Keratinocyte (primary cell): Measurements from ENCODE around the gene ALDH9A1. TPM values are rescaled to one million over a fixed set of nuclear protein-coding genes. Genes with fewer than 3 reads are reported as not detected.
"Not testable (repeated sequence)": the region's sequence is repeated elsewhere in the genome, so short reads cannot be mapped to it uniquely, and the experiment has no call there.

Source experiments
- DNase-seq: peaks from one replicate; pipeline ENCODE4 v3.0.0-alpha.2; 2011; ENCODE audit warnings: low read depth, missing footprints, low spot score
- FAIRE-seq: peaks from 2 replicates; lab custom pipeline; 2011; peaks lifted over from hg19 to GRCh38; lab: Jason Lieb, UNC
- H2AFZ ChIP-seq: 2 replicates; pipeline ENCODE4 v1.6.0; 2012; ENCODE audit warnings: low read length, control low read depth, inconsistent platforms; ENCODE audit not compliant: control insufficient read depth
- H3K27ac ChIP-seq: 2 replicates; pipeline ENCODE4 v1.5.1; 2011; ENCODE audit warnings: low read length; ENCODE audit not compliant: control insufficient read depth, insufficient read depth
- H3K27me3 ChIP-seq: 3 replicates; pipeline ENCODE4 v1.6.0; 2011; ENCODE audit warnings: low read length; ENCODE audit not compliant: control insufficient read depth, insufficient read depth; ENCODE audit errors: extremely low read depth
- H3K36me3 ChIP-seq, 2 experiments: 2 replicates in 1 of 2; 3 replicates in 1 of 2; pipeline ENCODE4 v1.5.1; 2011; ENCODE audit warnings: low read length in 2 of 2, mild to moderate bottlenecking in 1 of 2; ENCODE audit not compliant: control insufficient read depth in 2 of 2, insufficient read depth in 2 of 2; ENCODE audit errors: extremely low read depth in 1 of 2
- H3K4me1 ChIP-seq: 3 replicates; pipeline ENCODE4 v1.5.1; 2011; ENCODE audit warnings: low read length; ENCODE audit not compliant: control insufficient read depth, insufficient read depth; ENCODE audit errors: extremely low read depth
- H3K4me2 ChIP-seq: 3 replicates; pipeline ENCODE4 v1.6.0; 2011; ENCODE audit warnings: low read depth, low read length; ENCODE audit not compliant: control insufficient read depth, insufficient read depth; ENCODE audit errors: extremely low read depth
- H3K4me3 ChIP-seq, 3 experiments: fragments of 200-600 bp in 1 of 3; sonication (generic) in 1 of 3; 2 replicates in 2 of 3; 3 replicates in 1 of 3; pipeline ENCODE4 v1.5.1; 2011 to 2016; ENCODE audit warnings: low read length in 3 of 3, mild to moderate bottlenecking in 3 of 3, control low read depth in 2 of 3, inconsistent platforms in 1 of 3, low read depth in 1 of 3, mixed read lengths in 1 of 3, mixed run types in 1 of 3, moderate library complexity in 1 of 3; ENCODE audit not compliant: control insufficient read depth in 2 of 3, insufficient read depth in 2 of 3; ENCODE audit errors: extremely low read depth in 1 of 3
- H3K79me2 ChIP-seq: 2 replicates; pipeline ENCODE4 v1.6.0; 2012; ENCODE audit warnings: low read length; ENCODE audit not compliant: control insufficient read depth, insufficient read depth
- H3K9ac ChIP-seq: 3 replicates; pipeline ENCODE4 v1.6.0; 2011; ENCODE audit warnings: low read length; ENCODE audit not compliant: control insufficient read depth, insufficient read depth; ENCODE audit errors: extremely low read depth
- H3K9me1 ChIP-seq: 3 replicates; pipeline ENCODE4 v1.6.0; 2011; ENCODE audit warnings: low read length; ENCODE audit not compliant: control insufficient read depth, insufficient read depth; ENCODE audit errors: extremely low read depth
- H3K9me3 ChIP-seq: 2 replicates; pipeline ENCODE4 v1.5.1; 2012; ENCODE audit warnings: low read depth, low read length; ENCODE audit not compliant: control insufficient read depth
- H4K20me1 ChIP-seq: 3 replicates; pipeline ENCODE4 v1.6.0; 2011; ENCODE audit warnings: low read length; ENCODE audit not compliant: control insufficient read depth, insufficient read depth; ENCODE audit errors: extremely low read depth
- EZH2 ChIP-seq: IDR thresholded peaks from one replicate; pipeline ENCODE4 v1.6.1; 2012; ENCODE audit warnings: inconsistent platforms, mild to moderate bottlenecking, low read length, moderate library complexity
- dilution Hi-C: fragments of 300-500 bp; cut with MboI; formaldehyde crosslinking; loops from one replicate; pipeline ENCODE4 v1.7.0; 2020; ENCODE audit warnings: low sequenced_read_pairs; ENCODE audit not compliant: extremely low pct_ligation_motif_present
- polyA plus RNA-seq, 5 experiments: library from polyadenylated mRNA; depleted of rRNA in 3 of 5; stranded (reverse) in 3 of 5; stranded (forward) in 1 of 5; unstranded in 1 of 5; fragments of >200 nt; gene quantifications; 1 replicate in 1 of 5; 2 replicates in 3 of 5; 3 replicates in 1 of 5; pipeline versions ENCODE4 v1.2.1 to v1.2.3, GENCODE V29; 2011 to 2012; ENCODE audit warnings: missing spikeins in 2 of 5, low read depth in 1 of 5, low replicate concordance in 1 of 5
- TF ChIP-seq, protein P1 (sequence below), 3 experiments: IDR thresholded peaks in 1 of 3; conservative IDR thresholded peaks in 1 of 3; optimal IDR thresholded peaks in 1 of 3; 2 replicates in 2 of 3; 3 replicates in 1 of 3; pipeline versions ENCODE3 to v1.5.1; 2011; ENCODE audit warnings: low read length in 3 of 3, mild to moderate bottlenecking in 3 of 3, moderate library complexity in 2 of 3, control low read depth in 1 of 3, inconsistent platforms in 1 of 3; ENCODE audit not compliant: insufficient read depth in 2 of 3; ENCODE audit errors: extremely low read depth in 1 of 3

ALDH9A1 gene
- polyA plus RNA-seq, 1 donor (not counting 4 experiments of a cell fraction or from before 2014, with no cell fraction given), result 77.4 TPM

DNA sequence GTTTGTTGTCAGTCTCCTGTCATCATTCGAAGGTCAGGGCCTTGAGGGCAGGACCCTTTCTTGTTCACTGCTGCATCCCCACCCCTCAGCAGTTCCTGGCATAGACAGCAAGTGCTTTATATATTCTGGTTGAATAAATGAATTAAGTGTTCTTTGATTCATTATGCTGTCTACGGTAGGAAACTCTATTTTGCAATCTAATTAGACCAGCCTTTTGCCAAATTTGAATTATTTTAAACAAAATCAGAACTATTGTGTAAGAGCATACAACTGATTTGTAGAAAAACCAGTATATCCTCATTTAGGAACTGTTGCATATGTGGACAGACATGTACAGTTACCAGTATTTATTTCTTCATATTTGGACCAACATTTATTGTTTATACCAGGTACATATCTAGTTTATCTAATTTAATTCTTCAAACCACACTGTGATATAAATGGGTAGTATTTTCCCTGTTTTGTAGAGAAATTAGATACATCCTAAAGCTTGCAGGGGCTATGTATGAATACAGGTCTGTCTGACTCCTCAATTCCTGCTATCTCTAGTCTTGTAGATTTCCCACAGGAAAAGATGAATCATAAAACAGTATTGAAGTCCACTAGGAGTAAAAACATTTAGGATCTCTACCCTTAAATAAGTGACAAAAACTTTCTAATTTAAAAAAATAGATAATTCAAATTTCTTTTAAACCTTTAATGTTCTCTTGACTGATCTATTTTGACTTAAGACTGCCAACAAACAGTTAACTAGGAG, 57.0 kb downstream of the ALDH9A1 start:
- Histone ChIP-seq H3K27me3 (no peaks in the 10 kb centered on the region), H3K79me2 (peaks cover 11% of the 10 kb centered on the region), H3K4me2 (no peak overlapping the region), H3K4me1 (peaks cover 20% of the 10 kb centered on the region), H3K4me3 (no peak overlapping the region), H4K20me1 (peaks cover 2% of the 10 kb centered on the region), H3K27ac (no peak overlapping the region), H3K9ac (no peak overlapping the region), H3K36me3 (peaks cover 3 to 7% of the 10 kb centered on the region in 2 experiments), H3K9me1 (peaks cover 3% of the 10 kb centered on the region), H2AFZ (no peak overlapping the region), H3K9me3 (no peaks in the 10 kb centered on the region)
- TF ChIP-seq, protein P1, sequence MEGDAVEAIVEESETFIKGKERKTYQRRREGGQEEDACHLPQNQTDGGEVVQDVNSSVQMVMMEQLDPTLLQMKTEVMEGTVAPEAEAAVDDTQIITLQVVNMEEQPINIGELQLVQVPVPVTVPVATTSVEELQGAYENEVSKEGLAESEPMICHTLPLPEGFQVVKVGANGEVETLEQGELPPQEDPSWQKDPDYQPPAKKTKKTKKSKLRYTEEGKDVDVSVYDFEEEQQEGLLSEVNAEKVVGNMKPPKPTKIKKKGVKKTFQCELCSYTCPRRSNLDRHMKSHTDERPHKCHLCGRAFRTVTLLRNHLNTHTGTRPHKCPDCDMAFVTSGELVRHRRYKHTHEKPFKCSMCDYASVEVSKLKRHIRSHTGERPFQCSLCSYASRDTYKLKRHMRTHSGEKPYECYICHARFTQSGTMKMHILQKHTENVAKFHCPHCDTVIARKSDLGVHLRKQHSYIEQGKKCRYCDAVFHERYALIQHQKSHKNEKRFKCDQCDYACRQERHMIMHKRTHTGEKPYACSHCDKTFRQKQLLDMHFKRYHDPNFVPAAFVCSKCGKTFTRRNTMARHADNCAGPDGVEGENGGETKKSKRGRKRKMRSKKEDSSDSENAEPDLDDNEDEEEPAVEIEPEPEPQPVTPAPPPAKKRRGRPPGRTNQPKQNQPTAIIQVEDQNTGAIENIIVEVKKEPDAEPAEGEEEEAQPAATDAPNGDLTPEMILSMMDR (optimal IDR thresholded peaks at IDR 0.05 in 1 of 3, IDR thresholded peaks at IDR 0.05 in 1 of 3, conservative IDR thresholded peaks at IDR 0.05 in 1 of 3; ENCODE audit: extremely low read depth in 1 of 3, insufficient read depth in 2 of 3, low read length in 3 of 3), result no peak
- dilution Hi-C loops, result no loop called here
- DNase-seq, result no peak
- FAIRE-seq, result no peak

DNA sequence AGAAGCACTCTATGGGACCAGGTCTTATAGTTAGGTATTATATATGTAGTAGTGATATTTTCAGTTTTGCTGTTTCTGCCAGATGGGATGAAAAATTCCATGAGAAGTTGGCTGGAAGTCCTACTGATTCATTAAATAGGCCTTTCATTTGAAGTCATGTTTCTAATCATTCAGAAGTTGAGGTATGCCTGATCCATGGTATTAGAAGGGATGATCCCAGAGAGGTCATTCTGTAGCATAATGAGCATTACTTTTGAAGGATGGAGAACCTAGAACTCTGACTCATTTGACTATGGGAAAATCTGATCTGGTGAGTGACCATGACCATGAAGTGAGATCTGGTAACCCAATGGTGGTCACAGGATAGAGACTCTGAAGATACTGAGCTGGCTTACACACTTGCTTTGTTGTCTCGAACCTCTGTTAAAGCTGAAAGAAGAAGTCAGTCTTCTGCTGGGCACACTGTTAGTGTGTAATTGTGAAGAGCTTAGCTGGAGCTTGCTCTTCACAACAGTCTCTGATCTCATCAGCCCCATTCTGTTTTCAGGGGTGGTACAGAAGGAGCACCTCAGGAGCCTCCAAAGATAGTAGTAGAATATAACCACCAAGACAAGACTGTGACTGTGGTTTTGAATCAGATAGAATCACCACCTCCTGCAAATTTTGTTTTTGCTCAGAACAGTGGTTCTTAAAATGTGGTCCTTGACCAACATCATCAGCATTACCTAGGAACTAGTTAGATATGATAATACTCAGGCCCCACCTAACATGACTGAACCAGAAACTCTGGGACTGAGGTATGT, 58.3 kb downstream of the ALDH9A1 start:
- no peak overlapping the region for H3K27ac ChIP-seq
- H3K9ac ChIP-seq, result no peak overlapping the region
- H3K27me3 ChIP-seq, result no peaks in the 10 kb centered on the region
- H3K36me3 ChIP-seq, result peaks cover 3 to 9% of the 10 kb centered on the region in 2 experiments
- peaks cover 2% of the 10 kb centered on the region for H4K20me1 ChIP-seq
- no peak overlapping the region for H2AFZ ChIP-seq
- H3K4me1 ChIP-seq, result peaks cover 9% of the 10 kb centered on the region
- dilution Hi-C loops, result no loop called here
- TF ChIP-seq, protein P1 (optimal IDR thresholded peaks at IDR 0.05 in 1 of 3, IDR thresholded peaks at IDR 0.05 in 1 of 3, conservative IDR thresholded peaks at IDR 0.05 in 1 of 3; ENCODE audit: extremely low read depth in 1 of 3, insufficient read depth in 2 of 3, low read length in 3 of 3), result no peak
- no peak for TF ChIP-seq EZH2
- H3K79me2 ChIP-seq, result peaks cover 14% of the 10 kb centered on the region
- DNase-seq, result no peak
- no peak for FAIRE-seq
- no peak overlapping the region for H3K4me2 ChIP-seq
- no peaks in the 10 kb centered on the region for H3K9me3 ChIP-seq
- H3K4me3 ChIP-seq, result no peak overlapping the region
- H3K9me1 ChIP-seq, result no peaks in the 10 kb centered on the region

DNA sequence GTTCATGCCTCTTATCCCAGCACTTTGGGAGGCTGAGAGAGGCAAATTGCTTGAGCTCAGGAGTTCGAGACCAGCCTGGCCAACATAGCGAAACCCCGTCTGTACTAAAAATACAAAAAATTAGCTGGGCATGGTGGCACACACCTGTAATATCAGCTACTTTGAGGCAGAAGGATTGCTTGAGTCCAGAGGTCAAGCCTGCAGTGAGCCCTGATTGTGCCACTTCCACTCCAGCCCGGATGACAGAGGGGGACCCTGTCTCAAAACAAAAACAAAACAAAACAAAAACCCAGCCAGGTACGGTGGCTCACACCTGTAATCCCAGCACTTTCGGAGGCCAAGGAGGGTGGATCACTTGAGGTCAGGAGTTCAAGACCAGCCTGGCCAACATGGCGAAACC, 60.2 kb downstream of the ALDH9A1 start:
- H3K27me3 ChIP-seq, H3K36me3 ChIP-seq, H2AFZ ChIP-seq, DNase-seq, H3K9ac ChIP-seq, H4K20me1 ChIP-seq, FAIRE-seq, H3K4me2 ChIP-seq, H3K27ac ChIP-seq, H3K4me1 ChIP-seq, dilution Hi-C loops, H3K9me3 ChIP-seq, H3K9me1 ChIP-seq, H3K4me3 ChIP-seq: not testable (repeated sequence)
- H3K79me2 ChIP-seq, result peaks cover 25% of the 10 kb centered on the region
